Keratinocyte (primary cell): ENCODE results near the gene KPNA3.

Experiments used
- EZH2 ChIP-seq: IDR thresholded peaks from one replicate; pipeline ENCODE4 v1.6.1; 2012; ENCODE audit warnings: inconsistent platforms, mild to moderate bottlenecking, low read length, moderate library complexity
- TF ChIP-seq, protein P1 (sequence below), 3 experiments: IDR thresholded peaks in 1 of 3; conservative IDR thresholded peaks in 1 of 3; optimal IDR thresholded peaks in 1 of 3; 2 replicates in 2 of 3; 3 replicates in 1 of 3; pipeline versions ENCODE3 to v1.5.1; 2011; ENCODE audit warnings: low read length in 3 of 3, mild to moderate bottlenecking in 3 of 3, moderate library complexity in 2 of 3, control low read depth in 1 of 3, inconsistent platforms in 1 of 3; ENCODE audit not compliant: insufficient read depth in 2 of 3; ENCODE audit errors: extremely low read depth in 1 of 3

- TF ChIP-seq, protein P1, sequence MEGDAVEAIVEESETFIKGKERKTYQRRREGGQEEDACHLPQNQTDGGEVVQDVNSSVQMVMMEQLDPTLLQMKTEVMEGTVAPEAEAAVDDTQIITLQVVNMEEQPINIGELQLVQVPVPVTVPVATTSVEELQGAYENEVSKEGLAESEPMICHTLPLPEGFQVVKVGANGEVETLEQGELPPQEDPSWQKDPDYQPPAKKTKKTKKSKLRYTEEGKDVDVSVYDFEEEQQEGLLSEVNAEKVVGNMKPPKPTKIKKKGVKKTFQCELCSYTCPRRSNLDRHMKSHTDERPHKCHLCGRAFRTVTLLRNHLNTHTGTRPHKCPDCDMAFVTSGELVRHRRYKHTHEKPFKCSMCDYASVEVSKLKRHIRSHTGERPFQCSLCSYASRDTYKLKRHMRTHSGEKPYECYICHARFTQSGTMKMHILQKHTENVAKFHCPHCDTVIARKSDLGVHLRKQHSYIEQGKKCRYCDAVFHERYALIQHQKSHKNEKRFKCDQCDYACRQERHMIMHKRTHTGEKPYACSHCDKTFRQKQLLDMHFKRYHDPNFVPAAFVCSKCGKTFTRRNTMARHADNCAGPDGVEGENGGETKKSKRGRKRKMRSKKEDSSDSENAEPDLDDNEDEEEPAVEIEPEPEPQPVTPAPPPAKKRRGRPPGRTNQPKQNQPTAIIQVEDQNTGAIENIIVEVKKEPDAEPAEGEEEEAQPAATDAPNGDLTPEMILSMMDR (optimal IDR thresholded peaks at IDR 0.05 in 1 of 3, IDR thresholded peaks at IDR 0.05 in 1 of 3, conservative IDR thresholded peaks at IDR 0.05 in 1 of 3; ENCODE audit: extremely low read depth in 1 of 3, insufficient read depth in 2 of 3, low read length in 3 of 3): no peak
- TF ChIP-seq EZH2: no peak
These were observed 2.5 kb downstream of the KPNA3 start for GRCh38 chr13:49789968-49790367.
